KOPT-K1 (cell line): ENCODE measurements around the gene PRDM11.

Source experiments
- H3K27ac ChIP-seq: fragments of 200-600 bp; sonication (generic); 2 replicates; pipeline ENCODE4 v1.5.1; 2016; ENCODE audit warnings: antibody characterized with exemption, mild to moderate bottlenecking, low read depth, low read length; ENCODE audit not compliant: poor library complexity, severe bottlenecking
- H3K36me3 ChIP-seq: fragments of 200-600 bp; sonication (generic); 2 replicates; pipeline ENCODE4 v1.5.1; 2017; ENCODE audit warnings: antibody characterized with exemption, mild to moderate bottlenecking, low read length, moderate library complexity; ENCODE audit not compliant: insufficient read depth
- H3K9me3 ChIP-seq: fragments of 200-600 bp; sonication (generic); 2 replicates; pipeline ENCODE4 v1.5.1; 2017; ENCODE audit warnings: antibody characterized with exemption, low read length, mild to moderate bottlenecking; ENCODE audit not compliant: insufficient read depth, poor library complexity, severe bottlenecking

The PRDM11 gene

DNA sequence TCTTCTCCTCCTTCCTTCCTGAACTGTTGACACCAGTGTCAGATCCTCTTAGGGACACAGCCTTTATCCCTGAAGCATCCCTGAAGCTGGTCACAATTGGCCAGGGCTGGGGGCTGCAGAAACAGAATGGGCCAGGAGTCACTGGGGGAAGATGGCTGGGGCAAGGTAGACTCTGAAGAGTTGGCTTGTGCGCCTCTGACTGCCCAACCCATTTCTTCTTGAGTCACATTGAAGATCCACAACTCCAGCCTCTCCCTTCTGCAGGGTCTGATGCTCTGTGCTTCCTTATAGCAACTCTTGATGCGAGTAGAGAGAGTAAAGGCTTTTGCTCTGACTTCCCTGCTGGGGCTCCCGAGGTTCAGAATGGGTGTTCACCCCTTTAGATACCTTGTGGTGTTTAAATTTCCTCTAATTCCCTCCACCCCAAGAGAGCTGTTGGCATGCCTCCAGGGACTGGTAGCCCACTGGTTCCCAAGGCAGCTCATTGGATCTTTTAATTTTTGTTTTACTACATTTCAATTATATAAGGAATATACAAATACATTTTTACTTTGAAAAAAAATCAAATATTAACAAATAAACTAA is 13.4 kb downstream of the PRDM11 start:
- Histone ChIP-seq H3K27ac (no peak overlapping the region), H3K36me3 (no peaks in the 10 kb centered on the region), H3K9me3 (no peaks in the 10 kb centered on the region)

- no peaks in the 10 kb centered on the region for H3K9me3 ChIP-seq
- no peaks in the 10 kb centered on the region for H3K36me3 ChIP-seq
- H3K27ac ChIP-seq = no peak overlapping the region
Observed at GRCh38 chr11:45161252-45162063, 15.0 kb downstream of the PRDM11 start.

DNA sequence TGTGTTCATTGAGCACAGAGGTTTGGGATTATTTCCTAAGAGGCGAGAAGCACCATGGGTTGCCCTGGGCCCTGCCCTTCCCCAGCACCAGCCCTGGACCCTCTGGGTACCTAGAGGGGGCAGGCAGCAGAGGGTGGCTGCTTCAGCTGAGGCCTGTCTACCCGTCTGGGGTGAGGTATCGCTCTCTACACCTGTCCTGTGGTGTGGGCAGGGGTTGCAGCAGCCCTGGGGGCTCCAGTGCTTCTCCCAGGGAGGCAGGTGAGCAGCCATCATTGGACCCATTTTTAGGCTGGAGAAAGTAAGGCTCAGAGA is 15.6 kb downstream of the PRDM11 start:
- Histone ChIP-seq H3K27ac (no peak overlapping the region), H3K36me3 (no peaks in the 10 kb centered on the region), H3K9me3 (no peaks in the 10 kb centered on the region)

DNA sequence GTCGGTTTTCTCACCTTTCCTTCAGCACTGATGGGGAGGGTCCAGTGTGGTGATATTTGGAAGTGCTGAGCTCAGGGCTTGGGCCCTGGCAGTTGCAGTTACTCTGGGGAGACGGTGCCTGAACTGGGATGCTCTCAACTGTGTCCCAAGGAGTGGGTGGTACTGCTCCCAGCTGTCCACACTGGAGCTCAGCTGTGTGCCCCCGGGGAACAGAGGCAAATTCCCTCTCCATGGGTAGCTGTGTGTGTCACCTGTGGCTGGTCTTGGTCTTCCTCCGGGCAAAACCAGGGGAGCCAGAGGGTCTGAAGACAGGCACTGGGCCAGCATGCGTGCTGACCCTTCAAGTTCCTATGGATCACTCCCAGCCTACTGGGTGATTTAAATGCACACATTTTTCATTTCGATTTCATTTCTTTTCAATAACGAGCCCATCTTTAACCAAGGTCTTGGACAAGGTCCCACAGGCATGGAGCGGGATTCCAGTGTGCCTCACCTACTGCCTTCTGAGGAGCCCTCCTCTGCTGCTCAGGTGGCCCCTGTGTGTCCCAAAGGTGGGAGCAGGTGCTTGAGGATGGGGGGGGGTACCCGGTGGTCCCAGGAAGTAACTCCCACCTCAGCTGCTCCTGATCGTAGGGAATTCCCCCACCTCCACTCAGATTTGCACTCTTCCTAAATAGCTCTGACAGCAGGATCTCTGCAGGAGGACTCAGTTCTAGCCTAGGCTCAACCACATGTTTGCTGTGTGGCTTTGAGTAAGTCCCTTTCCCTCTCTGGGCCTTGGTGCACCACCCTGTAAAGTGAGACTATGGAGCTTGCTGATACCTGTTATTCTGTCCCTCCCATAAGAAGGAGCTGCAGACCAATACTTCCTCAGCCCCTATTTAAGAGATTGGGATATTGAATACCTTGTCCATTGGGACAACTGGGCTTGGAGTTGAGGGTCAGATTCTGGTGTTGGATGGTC is 16.8 kb downstream of the PRDM11 start:
- Histone ChIP-seq H3K27ac (no peak overlapping the region), H3K36me3 (no peaks in the 10 kb centered on the region), H3K9me3 (no peaks in the 10 kb centered on the region)

- Histone ChIP-seq H3K36me3 (no peaks in the 10 kb centered on the region), H3K9me3 (no peaks in the 10 kb centered on the region), H3K27ac (no peak overlapping the region)
Observed at GRCh38 chr11:45163956-45164575, 17.6 kb downstream of the PRDM11 start.

DNA sequence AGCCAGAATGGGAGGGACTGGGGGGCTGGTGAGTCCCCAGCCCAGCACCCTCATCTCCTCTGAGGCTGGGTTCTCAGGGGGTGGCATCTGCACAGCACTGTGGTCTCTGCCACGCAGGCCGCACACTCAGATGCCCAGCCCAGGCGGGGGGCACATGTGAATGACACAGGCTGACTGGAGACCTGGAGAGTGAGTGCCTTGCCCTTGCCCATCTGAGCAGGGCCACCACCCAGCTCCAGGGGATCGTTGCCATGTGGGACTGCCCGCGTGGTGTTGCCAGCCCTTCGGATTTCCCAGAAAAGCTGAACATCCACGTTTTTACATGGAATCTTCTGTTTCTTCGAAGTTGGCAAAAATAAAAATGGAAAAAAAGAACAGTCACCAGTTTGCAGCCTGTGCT is 18.9 kb downstream of the PRDM11 start:
- H3K36me3 ChIP-seq = no peaks in the 10 kb centered on the region

GRCh38 chr11:45165806-45166603 is 19.6 kb downstream of the PRDM11 start:
- Histone ChIP-seq H3K27ac (no peak overlapping the region), H3K9me3 (no peaks in the 10 kb centered on the region), H3K36me3 (no peaks in the 10 kb centered on the region)

More for the DNA sequence above, 18.9 kb downstream of the PRDM11 start:
- H3K9me3 ChIP-seq = no peaks in the 10 kb centered on the region
- H3K27ac ChIP-seq = no peak overlapping the region

- no peaks in the 10 kb centered on the region for H3K9me3 ChIP-seq
- no peak overlapping the region for H3K27ac ChIP-seq
- H3K36me3 ChIP-seq = no peaks in the 10 kb centered on the region
Observed at GRCh38 chr11:45166604-45166897, 20.1 kb downstream of the PRDM11 start.

- Histone ChIP-seq H3K9me3 (no peaks in the 10 kb centered on the region), H3K36me3 (no peaks in the 10 kb centered on the region), H3K27ac (no peak overlapping the region)
Observed at GRCh38 chr11:45167283-45167682, 20.8 kb downstream of the PRDM11 start.

DNA sequence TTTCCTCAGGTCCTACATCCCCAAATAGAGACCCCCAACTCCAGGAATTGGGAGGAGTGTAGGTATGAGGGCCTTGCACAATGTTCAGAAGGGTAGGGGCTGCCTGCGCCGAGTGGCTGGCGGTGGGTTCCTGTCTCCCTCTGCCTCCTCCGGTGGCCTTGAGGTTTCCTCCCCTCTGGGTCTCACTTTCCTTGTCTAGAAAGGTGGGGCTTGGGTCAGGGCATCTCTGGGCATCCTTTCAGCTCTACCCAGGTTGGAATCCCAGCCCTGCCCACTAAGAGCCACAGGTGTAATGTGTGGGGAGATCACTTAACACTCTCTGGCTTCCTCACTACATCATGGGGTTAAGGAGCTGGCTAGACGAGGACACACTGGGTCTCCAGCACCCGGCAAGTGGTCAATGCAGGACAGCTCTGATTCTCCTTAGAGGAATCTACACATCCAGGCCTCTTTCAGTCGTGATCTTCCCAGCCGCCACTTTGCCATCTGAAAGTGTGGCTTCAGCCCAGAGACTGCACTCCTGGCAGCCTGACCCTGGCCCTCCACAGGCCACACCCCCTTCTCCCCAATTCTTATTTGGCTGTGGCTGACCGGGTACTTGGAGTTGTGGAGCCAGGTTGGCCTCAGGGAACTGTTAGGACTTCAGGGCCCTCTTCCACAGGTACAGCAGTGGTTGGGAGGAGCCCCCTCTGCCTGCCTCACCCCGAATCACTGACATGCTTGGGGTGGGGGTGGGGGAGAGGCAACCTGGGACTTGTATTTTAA is 22.1 kb downstream of the PRDM11 start:
- Histone ChIP-seq H3K36me3 (no peaks in the 10 kb centered on the region), H3K9me3 (no peaks in the 10 kb centered on the region), H3K27ac (no peak overlapping the region)

DNA sequence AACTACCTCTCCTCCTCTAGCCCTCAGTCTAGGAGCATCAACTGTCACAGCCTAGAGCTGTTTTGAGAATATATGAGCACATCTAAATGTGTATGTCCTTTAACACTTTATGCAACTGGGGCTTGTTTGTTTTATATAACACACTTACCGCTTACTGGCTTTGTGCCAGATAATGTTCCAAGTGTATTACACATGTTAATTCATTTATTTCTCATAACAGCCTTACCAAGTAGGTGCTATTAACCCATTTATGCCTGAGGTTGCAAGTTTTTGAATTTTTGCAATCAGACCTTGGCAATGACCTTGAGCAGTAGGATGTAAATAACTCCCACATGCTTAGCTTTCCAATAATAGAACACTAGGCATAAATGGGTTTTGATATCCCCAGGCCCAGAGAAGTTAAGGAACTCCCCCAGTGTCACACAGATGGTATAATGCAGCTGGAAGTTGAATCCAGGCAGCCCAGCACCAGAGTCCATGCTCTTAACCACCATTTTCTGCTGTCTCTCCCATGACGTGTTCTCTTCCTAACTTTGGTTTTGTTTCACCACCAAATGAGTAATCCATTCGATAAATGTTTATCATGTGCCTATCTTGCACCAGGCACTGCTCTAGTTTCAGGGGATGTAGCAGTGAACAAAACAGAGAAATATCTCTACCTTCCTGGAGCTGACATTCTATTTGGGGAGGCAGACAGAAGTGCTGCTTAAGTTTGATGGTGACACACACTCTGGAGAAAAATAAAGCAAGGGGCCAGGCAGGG is 23.1 kb downstream of the PRDM11 start:
- H3K9me3 ChIP-seq = no peaks in the 10 kb centered on the region
- no peak overlapping the region for H3K27ac ChIP-seq
- H3K36me3 ChIP-seq = no peaks in the 10 kb centered on the region

DNA sequence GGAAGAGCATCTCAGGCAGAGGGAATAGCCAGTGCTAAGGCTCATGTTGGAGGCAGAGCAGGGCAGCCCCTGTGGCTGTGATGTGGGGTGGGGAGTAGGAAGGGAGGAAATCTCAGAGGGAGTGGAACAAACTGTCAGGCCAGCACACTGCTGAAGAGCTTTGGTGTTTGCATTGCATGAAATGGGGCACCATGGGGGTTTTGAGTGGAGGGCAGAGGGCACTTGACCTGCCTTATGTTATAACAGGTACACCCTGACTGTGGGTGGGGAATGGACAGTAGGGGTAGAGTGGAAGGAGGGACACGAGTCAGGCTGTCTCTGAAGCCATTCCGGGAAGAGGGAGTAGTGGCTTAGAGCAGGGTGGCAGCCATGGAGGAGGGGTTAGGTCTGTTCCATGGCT is 24.0 kb downstream of the PRDM11 start:
- no peak overlapping the region for H3K27ac ChIP-seq
- H3K9me3 ChIP-seq = no peaks in the 10 kb centered on the region
- H3K36me3 ChIP-seq = no peaks in the 10 kb centered on the region

- Histone ChIP-seq H3K36me3 (no peaks in the 10 kb centered on the region), H3K27ac (no peak overlapping the region), H3K9me3 (no peaks in the 10 kb centered on the region)
Observed at GRCh38 chr11:45171550-45171949, 25.1 kb downstream of the PRDM11 start.
